ENCODE data around the gene AANAT.

DNA sequence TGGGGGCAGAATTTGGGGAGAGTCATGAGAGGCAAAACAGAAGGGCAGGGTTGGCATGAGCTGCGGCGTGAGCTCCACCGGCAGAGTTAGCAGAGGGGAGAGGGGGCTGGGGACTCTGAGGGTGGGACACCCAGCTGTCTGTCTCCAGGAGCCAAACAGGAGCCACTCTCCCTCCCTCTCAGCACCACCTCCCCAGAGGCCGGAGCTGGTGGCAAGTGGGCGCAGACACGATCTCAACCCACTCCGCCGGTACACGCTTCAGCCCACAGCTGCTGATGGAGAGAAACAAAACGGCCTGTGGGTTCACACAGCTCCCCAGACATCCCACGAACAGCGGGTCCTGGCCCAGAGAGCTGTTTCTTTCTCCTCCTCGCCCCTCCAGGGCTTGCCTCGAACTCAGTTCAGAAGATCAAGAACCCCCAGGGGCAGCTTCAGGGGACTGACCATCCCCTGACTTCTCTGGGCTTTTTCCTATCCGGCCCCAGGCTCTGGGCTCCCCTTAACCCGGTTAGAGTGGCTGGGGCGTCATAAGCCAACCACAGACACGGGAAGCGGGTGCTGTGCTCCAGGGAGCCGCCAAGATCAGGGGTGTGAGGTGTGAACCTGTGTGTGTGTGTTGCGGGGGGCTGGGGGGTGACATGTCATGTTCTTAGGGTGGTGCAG lies 26.2 kb downstream of the AANAT start:
- TF ChIP-seq POLR2A (IDR thresholded peaks at IDR 0.05; ENCODE audit: low read depth, low read length) (no peak), JUN (IDR thresholded peaks at IDR 0.05; ENCODE audit: borderline replicate concordance, insufficient read depth, insufficient read length, low read depth) (no peak), POLR2AphosphoS5 (IDR thresholded peaks at IDR 0.05; ENCODE audit: insufficient read depth, low read depth, low read length) (no peak), EZH2 (IDR thresholded peaks at IDR 0.05; ENCODE audit: borderline replicate concordance, low read depth, low read length, severe bottlenecking) (no peak), MYC (IDR thresholded peaks at IDR 0.05; ENCODE audit: low read depth, low read length) (no peak)
- TF ChIP-seq, protein P1, sequence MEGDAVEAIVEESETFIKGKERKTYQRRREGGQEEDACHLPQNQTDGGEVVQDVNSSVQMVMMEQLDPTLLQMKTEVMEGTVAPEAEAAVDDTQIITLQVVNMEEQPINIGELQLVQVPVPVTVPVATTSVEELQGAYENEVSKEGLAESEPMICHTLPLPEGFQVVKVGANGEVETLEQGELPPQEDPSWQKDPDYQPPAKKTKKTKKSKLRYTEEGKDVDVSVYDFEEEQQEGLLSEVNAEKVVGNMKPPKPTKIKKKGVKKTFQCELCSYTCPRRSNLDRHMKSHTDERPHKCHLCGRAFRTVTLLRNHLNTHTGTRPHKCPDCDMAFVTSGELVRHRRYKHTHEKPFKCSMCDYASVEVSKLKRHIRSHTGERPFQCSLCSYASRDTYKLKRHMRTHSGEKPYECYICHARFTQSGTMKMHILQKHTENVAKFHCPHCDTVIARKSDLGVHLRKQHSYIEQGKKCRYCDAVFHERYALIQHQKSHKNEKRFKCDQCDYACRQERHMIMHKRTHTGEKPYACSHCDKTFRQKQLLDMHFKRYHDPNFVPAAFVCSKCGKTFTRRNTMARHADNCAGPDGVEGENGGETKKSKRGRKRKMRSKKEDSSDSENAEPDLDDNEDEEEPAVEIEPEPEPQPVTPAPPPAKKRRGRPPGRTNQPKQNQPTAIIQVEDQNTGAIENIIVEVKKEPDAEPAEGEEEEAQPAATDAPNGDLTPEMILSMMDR (IDR thresholded peaks at IDR 0.05; ENCODE audit: extremely low read depth in 1 of 2, insufficient read depth in 1 of 2, low read depth in 1 of 2, low read length in 2 of 2), result no peak
- TF ChIP-seq, protein P2, sequence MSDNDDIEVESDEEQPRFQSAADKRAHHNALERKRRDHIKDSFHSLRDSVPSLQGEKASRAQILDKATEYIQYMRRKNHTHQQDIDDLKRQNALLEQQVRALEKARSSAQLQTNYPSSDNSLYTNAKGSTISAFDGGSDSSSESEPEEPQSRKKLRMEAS (IDR thresholded peaks at IDR 0.05; ENCODE audit: insufficient read depth, insufficient read length), result no peak

All from endothelial cell of umbilical vein (primary cell).